D721Med (cell line): Measurements from ENCODE around the gene LRIT1.

Experiments
- DNase-seq: peaks from one replicate; pipeline ENCODE4 v3.0.0; 2011; ENCODE audit warnings: low spot score; ENCODE audit not compliant: insufficient read length
- FAIRE-seq: peaks from 2 replicates; lab custom pipeline; 2011; peaks lifted over from hg19 to GRCh38; lab: Jason Lieb, UNC
- CTCF ChIP-seq: IDR thresholded peaks from 2 replicates; pipeline ENCODE4 v1.5.1; 2012; ENCODE audit warnings: mild to moderate bottlenecking, control low read depth; ENCODE audit not compliant: insufficient read depth; ENCODE audit errors: missing control alignments

Gene LRIT1

GRCh38 chr10:84196083-84196482 is 45.3 kb downstream of the LRIT1 start:
- FAIRE-seq (no peak), DNase-seq (no peak)
- TF ChIP-seq CTCF = no peak

GRCh38 chr10:84195044-84195830 is 46.1 kb downstream of the LRIT1 start:
- no peak for TF ChIP-seq CTCF
- no peak for FAIRE-seq
- DNase-seq = no peak

GRCh38 chr10:84194424-84195043 is 46.8 kb downstream of the LRIT1 start, which contains the start of gene CDHR1:
CDHR1 (plus strand) TSS chr10:84194537; CDS start chr10:84194761, 224 bp downstream.
- DNase-seq = peak; percentile 91
- no peak for FAIRE-seq
- no peak for TF ChIP-seq CTCF

GRCh38 chr10:84193846-84194423 is 47.4 kb downstream of the LRIT1 start:
- no peak for FAIRE-seq
- TF ChIP-seq CTCF = no peak
- no peak for DNase-seq

GRCh38 chr10:84193327-84193726 is 48.0 kb downstream of the LRIT1 start:
- no peak for TF ChIP-seq CTCF
- DNase-seq (no peak), FAIRE-seq (no peak)

GRCh38 chr10:84191106-84191505 is 50.2 kb downstream of the LRIT1 start:
- FAIRE-seq = no peak
- no peak for TF ChIP-seq CTCF

More at GRCh38 chr10:84191106-84191505, 50.2 kb downstream of the LRIT1 start:
- no peak for DNase-seq
